ENCODE data around the gene BCR.

The BCR gene

GRCh38 chr22:23213581-23214334 is 33.4 kb downstream of the BCR start:
- DNase-seq (ENCODE audit: low spot score): no peak
- in situ Hi-C loops (cut with MboI; ENCODE audit: low sequenced_read_pairs, unreplicated experiment): no loop called here

GRCh38 chr22:23214398-23214797 is 34.1 kb downstream of the BCR start:
- no peak for TF ChIP-seq CTCF (IDR thresholded peaks at IDR 0.05; ENCODE audit: borderline replicate concordance, control extremely low read depth, extremely low read depth, insufficient read depth, missing control alignments)
- no peak for DNase-seq (ENCODE audit: low spot score)
- in situ Hi-C loops (cut with MboI; ENCODE audit: low sequenced_read_pairs, unreplicated experiment): no loop called here

More at GRCh38 chr22:23213581-23214334, 33.4 kb downstream of the BCR start:
- TF ChIP-seq CTCF (IDR thresholded peaks at IDR 0.05; ENCODE audit: borderline replicate concordance, control extremely low read depth, extremely low read depth, insufficient read depth, missing control alignments): no peak

- in situ Hi-C loops (cut with MboI; ENCODE audit: low sequenced_read_pairs, unreplicated experiment): no loop called here
- TF ChIP-seq CTCF (IDR thresholded peaks at IDR 0.05; ENCODE audit: borderline replicate concordance, control extremely low read depth, extremely low read depth, insufficient read depth, missing control alignments): no peak
- no peak for DNase-seq (ENCODE audit: low spot score)
These were observed 35.3 kb downstream of the BCR start for GRCh38 chr22:23215294-23216241.

GRCh38 chr22:23216461-23217170 is 36.3 kb downstream of the BCR start:
- in situ Hi-C loops (cut with MboI; ENCODE audit: low sequenced_read_pairs, unreplicated experiment): no loop called here
- TF ChIP-seq CTCF (IDR thresholded peaks at IDR 0.05; ENCODE audit: borderline replicate concordance, control extremely low read depth, extremely low read depth, insufficient read depth, missing control alignments): no peak
- no peak for DNase-seq (ENCODE audit: low spot score)

GRCh38 chr22:23217171-23218052 is 37.1 kb downstream of the BCR start:
- DNase-seq (ENCODE audit: low spot score): no peak
- TF ChIP-seq CTCF (IDR thresholded peaks at IDR 0.05; ENCODE audit: borderline replicate concordance, control extremely low read depth, extremely low read depth, insufficient read depth, missing control alignments): no peak
- in situ Hi-C loops (cut with MboI; ENCODE audit: low sequenced_read_pairs, unreplicated experiment): no loop called here

All from GM13976 (cell line).